Pancreas (tissue), 10 donors: ENCODE data around the gene SLC12A7. TPM values are rescaled to one million over a fixed set of nuclear protein-coding genes. Genes with fewer than 3 reads are reported as not detected.

ENCODE experiments used
- ATAC-seq, 4 donors: fragments of 200-7000 bp; cut with Tn5 transposase; one replicate each; pipeline versions ENCODE4 v1.8.0 to v1.9.1; 2020; ENCODE audit warnings: mild to moderate bottlenecking in 4 of 4, moderate library complexity in 4 of 4
- DNase-seq, 6 donors: peaks; one replicate each; pipeline ENCODE4 v3.0.0-alpha.2; 2020
- FAIRE-seq: peaks from 2 replicates; lab custom pipeline; 2012; peaks lifted over from hg19 to GRCh38; lab: Jason Lieb, UNC
- H3K27ac ChIP-seq, 4 donors: fragments of 200-600 bp; sonication (generic); 1 replicate in 3 of 4; 2 replicates in 1 of 4; pipeline versions ENCODE4 v1.5.0 to v1.8.0; 2020
- H3K27me3 ChIP-seq, 4 donors: fragments of 200-600 bp; one replicate each; pipeline ENCODE4 v1.8.0; 2021
- H3K36me3 ChIP-seq, 3 donors: fragments of 200-600 bp; sonication (generic) in 1 of 3; one replicate each; pipeline versions ENCODE4 v1.5.0 to v1.8.0; 2020 to 2021
- H3K4me1 ChIP-seq, 3 donors: fragments of 200-600 bp; one replicate each; pipeline ENCODE4 v1.8.0; 2021
- H3K4me3 ChIP-seq, 4 donors: fragments of 200-600 bp; sonication (generic) in 2 of 4; one replicate each; pipeline versions ENCODE4 v1.5.0 to v1.8.0; 2020 to 2021
- H3K9me3 ChIP-seq, 4 donors: fragments of 200-600 bp; one replicate each; pipeline ENCODE4 v1.8.0; 2021
- CTCF ChIP-seq, 4 donors: fragments of 200-600 bp; sonication (generic) in 3 of 4; IDR thresholded peaks; one replicate each; pipeline versions ENCODE4 v1.5.0 to v1.8.0; 2021; ENCODE audit warnings: antibody characterized with exemption in 4 of 4
- WGBS, 2 donors: extraction: QIAGEN DNeasy Blood & Tissue Kit; methylation state at CpG; one replicate each; pipeline ENCODE4 v1.1.7; 2013; 5-methylcytosine and 5-hydroxymethylcytosine counted together
- intact Hi-C, 3 donors: fragments of 100-400 bp; cut with DNase I; formaldehyde crosslinking; loops; one replicate each; pipeline versions ENCODE4 v1.11.1 to v1.14.2; 2022
- polyA plus RNA-seq, 2 donors: library from polyadenylated mRNA; stranded (reverse); fragments of 200-250 nt; gene quantifications; one replicate each; pipeline ENCODE4 v1.2.3, GENCODE V29; 2013
- total RNA-seq, 6 donors: library from RNA; stranded (reverse); fragmentation: NEBNext Ultra II Directional in 4 of 6; extraction: Animal tissue kit (Norgen Biotek cat#: 25700) in 4 of 6; gene quantifications; one replicate each; pipeline versions ENCODE4 v1.2.1 to v1.2.4, GENCODE V29; 2021 to 2023
- donor health status: healthy with polysubstance abuse.
- donor health status: DM: no; HTN: no; CAD: no; lungs with moderate emphysema.
- donor health status: DM: no; HTN: no; CAD: no.
- donor health status: control.
- donor health status: control.
- donor health status: Bipolar disorder and iron deficiency.
- donor health status: DM: yes; HTN: yes; CAD: no.
- donor health status: DM: no; HTN: no; CAD: no.
- donor health status: DM: no; HTN: no; CAD: no.
- donor health status: DM: yes; HTN: yes; CAD: no.

Gene SLC12A7
- total and polyA plus RNA-seq, 8 donors = 17.4 to 56.5 (median 35.8) TPM

GRCh38 chr5:1038417-1039209 lies 73.2 kb downstream of the SLC12A7 start:
- DNase-seq (peak in 3 of 6 donors; percentile 15 to 47 (median 43)), FAIRE-seq (no peak), ATAC-seq (no peak)
- Histone ChIP-seq H3K27me3 (no peaks in the 10 kb centered on the region), H3K9me3 (no peaks in the 10 kb centered on the region), H3K4me3 (no peak overlapping the region), H3K4me1 (no peaks in the 10 kb centered on the region), H3K27ac (no peak overlapping the region), H3K36me3 (no peaks in the 10 kb centered on the region)
- WGBS, 2 donors = 83 to 84% methylated on average over 28 of the region's 28 CpGs
- TF ChIP-seq CTCF (IDR thresholded peaks at IDR 0.05) = no peak
- intact Hi-C loops = no loop called here

- ATAC-seq (no peak), FAIRE-seq (no peak), DNase-seq (peak in 3 of 6 donors; percentile 21 to 71 (median 51))
- Histone ChIP-seq H3K4me1 (no peaks in the 10 kb centered on the region), H3K4me3 (no peak overlapping the region), H3K9me3 (no peaks in the 10 kb centered on the region), H3K27me3 (no peaks in the 10 kb centered on the region), H3K36me3 (no peaks in the 10 kb centered on the region), H3K27ac (no peak overlapping the region)
- WGBS, 2 donors = 85 to 93% methylated on average over 34 to 43 of the region's 43 CpGs
- TF ChIP-seq CTCF (IDR thresholded peaks at IDR 0.05) = no peak
- intact Hi-C loops = no loop called here
These were observed 74.0 kb downstream of the SLC12A7 start for GRCh38 chr5:1037671-1038416.

- no peak for FAIRE-seq
- Histone ChIP-seq H3K4me3 (no peak overlapping the region), H3K9me3 (no peaks in the 10 kb centered on the region), H3K4me1 (no peaks in the 10 kb centered on the region), H3K36me3 (no peaks in the 10 kb centered on the region), H3K27ac (no peak overlapping the region), H3K27me3 (no peaks in the 10 kb centered on the region)
- WGBS, 2 donors = 68 to 72% methylated on average over 16 of the region's 16 CpGs
- DNase-seq = peak in 1 of 6 donors; percentile 52
- no peak for TF ChIP-seq CTCF (IDR thresholded peaks at IDR 0.05)
- intact Hi-C loops = no loop called here
- ATAC-seq = no peak
These were observed 74.7 kb downstream of the SLC12A7 start for GRCh38 chr5:1037123-1037670.

DNA sequence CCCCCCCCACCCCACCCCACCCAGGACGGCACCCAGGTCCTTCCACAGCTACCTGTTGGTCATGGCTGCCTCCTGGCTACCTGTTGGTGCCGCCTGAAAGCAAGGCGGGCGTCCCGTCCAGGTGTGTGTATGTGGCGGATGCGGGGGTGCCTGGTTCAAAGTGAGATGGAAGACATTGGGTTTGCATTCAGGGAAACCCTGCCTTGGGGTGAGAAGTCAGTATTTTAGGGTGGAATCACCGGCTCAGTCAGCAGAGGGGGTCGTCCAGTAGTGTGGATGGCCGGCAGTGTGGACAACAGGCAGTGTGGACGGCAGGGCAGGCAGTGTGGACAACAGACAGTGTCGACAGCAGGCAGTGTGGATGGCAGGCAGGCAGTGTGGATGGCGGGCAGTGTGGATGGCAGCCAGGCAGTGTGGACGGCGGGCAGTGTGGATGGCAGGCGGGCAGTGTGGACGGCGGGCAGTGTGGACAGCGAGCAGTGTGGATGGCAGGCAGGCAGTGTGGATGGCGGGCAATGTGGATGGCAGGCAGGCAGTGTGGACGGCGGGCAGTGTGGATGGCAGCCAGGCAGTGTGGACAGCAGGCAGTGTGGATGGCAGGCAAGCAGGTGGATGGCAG lies 75.2 kb downstream of the SLC12A7 start:
- Histone ChIP-seq H3K9me3 (no peaks in the 10 kb centered on the region), H3K27ac (no peak overlapping the region), H3K36me3 (no peaks in the 10 kb centered on the region), H3K4me1 (no peaks in the 10 kb centered on the region), H3K27me3 (no peaks in the 10 kb centered on the region), H3K4me3 (no peak overlapping the region)
- FAIRE-seq (no peak), ATAC-seq (no peak), DNase-seq (peak in 2 of 6 donors; percentile 28 to 48)
- TF ChIP-seq CTCF (IDR thresholded peaks at IDR 0.05) = no peak
- 82 to 88% methylated on average over 21 to 22 of the region's 22 CpGs for WGBS, 2 donors
- intact Hi-C loops = no loop called here
